OCI-LY1 (cell line): Measurements from ENCODE around the gene TBXAS1.

Source experiments
- H2AFZ ChIP-seq: fragments of 200-600 bp; sonication (generic), shearing (Covaris generic); 2 replicates; pipeline ENCODE4 v1.6.0; 2014; ENCODE audit warnings: antibody characterized with exemption, mild to moderate bottlenecking, low read length
- H3F3A ChIP-seq: fragments of 200-600 bp; sonication (generic), shearing (Covaris generic); 2 replicates; pipeline ENCODE4 v1.6.0; 2014; ENCODE audit warnings: mild to moderate bottlenecking, antibody characterized with exemption, low read length, moderate library complexity; ENCODE audit not compliant: insufficient read depth
- H3K27ac ChIP-seq: fragments of 200-600 bp; sonication (generic); 2 replicates; pipeline ENCODE4 v1.5.1; 2014; ENCODE audit warnings: low read length, mixed run types, mild to moderate bottlenecking, low read depth; ENCODE audit not compliant: poor library complexity, severe bottlenecking
- H3K27me3 ChIP-seq: fragments of 200-600 bp; sonication (generic); 2 replicates; pipeline ENCODE4 v1.6.0; 2014; ENCODE audit warnings: antibody characterized with exemption, mild to moderate bottlenecking, low read length, moderate library complexity; ENCODE audit not compliant: insufficient read depth
- H3K36me3 ChIP-seq: fragments of 200-600 bp; sonication (generic); 2 replicates; pipeline ENCODE4 v1.6.1; 2014; ENCODE audit warnings: mild to moderate bottlenecking, antibody characterized with exemption, low read length, moderate library complexity, mixed read lengths; ENCODE audit not compliant: insufficient read depth
- H3K4me1 ChIP-seq: fragments of 200-600 bp; sonication (generic); 2 replicates; pipeline ENCODE4 v1.5.1; 2014; ENCODE audit warnings: mild to moderate bottlenecking, low read length, moderate library complexity; ENCODE audit not compliant: insufficient read depth, severe bottlenecking
- H3K4me2 ChIP-seq: fragments of 200-600 bp; sonication (generic), shearing (Covaris generic); 2 replicates; pipeline ENCODE4 v1.6.1; 2014; ENCODE audit warnings: low read length
- H3K4me3 ChIP-seq: fragments of 200-600 bp; sonication (generic); 2 replicates; pipeline ENCODE4 v1.5.1; 2014; ENCODE audit warnings: low read length, low read depth, mild to moderate bottlenecking, mixed read lengths; ENCODE audit not compliant: poor library complexity, severe bottlenecking
- H3K79me2 ChIP-seq: fragments of 200-600 bp; shearing (Covaris generic); 2 replicates; pipeline ENCODE4 v1.6.1; 2016; ENCODE audit warnings: mixed run types, low read length, mixed read lengths; ENCODE audit not compliant: insufficient read depth
- H3K9ac ChIP-seq: fragments of 200-600 bp; sonication (generic), shearing (Covaris generic); 2 replicates; pipeline ENCODE4 v1.6.1; 2014; ENCODE audit warnings: mild to moderate bottlenecking, low read length, mixed read lengths
- H3K9me2 ChIP-seq: fragments of 200-600 bp; sonication (generic), shearing (Covaris generic); 2 replicates; pipeline ENCODE4 v1.6.1; 2014; ENCODE audit warnings: low read depth, mild to moderate bottlenecking, low read length, mixed read lengths
- H3K9me3 ChIP-seq: fragments of 200-600 bp; shearing (Covaris generic); 2 replicates; pipeline ENCODE4 v1.6.1; 2014; ENCODE audit warnings: low read length, mixed read lengths
- H4K20me1 ChIP-seq: fragments of 200-600 bp; sonication (generic), shearing (Covaris generic); 2 replicates; pipeline ENCODE4 v1.6.0; 2016; ENCODE audit warnings: mild to moderate bottlenecking, low read length; ENCODE audit not compliant: insufficient read depth
- CTCF ChIP-seq: fragments of 200-600 bp; sonication (generic), shearing (Covaris generic); IDR thresholded peaks from 2 replicates; pipeline ENCODE4 v1.5.1; 2017; ENCODE audit warnings: mild to moderate bottlenecking, antibody characterized with exemption, low read length, moderate library complexity, mixed read lengths
- EZH2 ChIP-seq: fragments of 200-600 bp; sonication (generic), shearing (Covaris generic); IDR thresholded peaks from 2 replicates; pipeline ENCODE4 v1.8.0; 2017; ENCODE audit warnings: borderline replicate concordance, mixed run types, mild to moderate bottlenecking, antibody characterized with exemption, low read length, moderate library complexity, mixed read lengths

TBXAS1 gene

GRCh38 chr7:139916717-139917395 is 87.8 kb downstream of the TBXAS1 start:
- Histone ChIP-seq H3F3A (no peaks in the 10 kb centered on the region), H3K79me2 (no peaks in the 10 kb centered on the region), H3K9me2 (no peaks in the 10 kb centered on the region), H4K20me1 (no peaks in the 10 kb centered on the region), H3K4me1 (peaks cover 18% of the 10 kb centered on the region), H3K9ac (no peak overlapping the region), H3K4me2 (peak overlapping the region; percentile 33; the same call in 1 of the 2 replicates), H3K9me3 (no peaks in the 10 kb centered on the region), H3K27ac (peak overlapping the region; percentile 51), H3K27me3 (no peaks in the 10 kb centered on the region), H3K4me3 (no peak overlapping the region), H2AFZ (peak overlapping the region; percentile 9; the same call in 1 of the 2 replicates), H3K36me3 (no peaks in the 10 kb centered on the region)
- TF ChIP-seq EZH2 (no peak), CTCF (no peak)

- no peaks in the 10 kb centered on the region for H4K20me1 ChIP-seq
- H3K9ac ChIP-seq, result no peak overlapping the region
- no peaks in the 10 kb centered on the region for H3K36me3 ChIP-seq
- TF ChIP-seq CTCF (no peak), EZH2 (no peak)
- no peaks in the 10 kb centered on the region for H3K79me2 ChIP-seq
- no peaks in the 10 kb centered on the region for H3K9me2 ChIP-seq
- no peak overlapping the region for H2AFZ ChIP-seq
- H3K9me3 ChIP-seq, result no peaks in the 10 kb centered on the region
- no peaks in the 10 kb centered on the region for H3K27me3 ChIP-seq
- no peak overlapping the region for H3K27ac ChIP-seq
- no peak overlapping the region for H3K4me3 ChIP-seq
- peaks cover 18% of the 10 kb centered on the region for H3K4me1 ChIP-seq
- no peak overlapping the region for H3K4me2 ChIP-seq
- H3F3A ChIP-seq, result no peaks in the 10 kb centered on the region
Observed at GRCh38 chr7:139917851-139918250, 88.8 kb downstream of the TBXAS1 start.

- no peaks in the 10 kb centered on the region for H4K20me1 ChIP-seq
- H3F3A ChIP-seq, result no peaks in the 10 kb centered on the region
- H3K79me2 ChIP-seq, result no peaks in the 10 kb centered on the region
- peaks cover 18% of the 10 kb centered on the region for H3K4me1 ChIP-seq
- no peaks in the 10 kb centered on the region for H3K36me3 ChIP-seq
- no peak overlapping the region for H3K4me2 ChIP-seq
- no peak overlapping the region for H3K27ac ChIP-seq
- no peaks in the 10 kb centered on the region for H3K27me3 ChIP-seq
- no peak overlapping the region for H3K9ac ChIP-seq
- no peak overlapping the region for H2AFZ ChIP-seq
- TF ChIP-seq CTCF, result no peak
- no peak for TF ChIP-seq EZH2
- no peak overlapping the region for H3K4me3 ChIP-seq
- H3K9me2 ChIP-seq, result no peaks in the 10 kb centered on the region
- H3K9me3 ChIP-seq, result no peaks in the 10 kb centered on the region
Observed at GRCh38 chr7:139918480-139918879, 89.4 kb downstream of the TBXAS1 start.
